ENCODE data around the gene CSPG4. TPM values are rescaled to one million over a fixed set of nuclear protein-coding genes. Genes with fewer than 3 reads are reported as not detected.
"Not testable (repeated sequence)": the region's sequence is repeated elsewhere in the genome, so short reads cannot be mapped to it uniquely, and the experiment has no call there.

Gene CSPG4
- total RNA-seq, 1 donor, result under 0.01 TPM

DNA sequence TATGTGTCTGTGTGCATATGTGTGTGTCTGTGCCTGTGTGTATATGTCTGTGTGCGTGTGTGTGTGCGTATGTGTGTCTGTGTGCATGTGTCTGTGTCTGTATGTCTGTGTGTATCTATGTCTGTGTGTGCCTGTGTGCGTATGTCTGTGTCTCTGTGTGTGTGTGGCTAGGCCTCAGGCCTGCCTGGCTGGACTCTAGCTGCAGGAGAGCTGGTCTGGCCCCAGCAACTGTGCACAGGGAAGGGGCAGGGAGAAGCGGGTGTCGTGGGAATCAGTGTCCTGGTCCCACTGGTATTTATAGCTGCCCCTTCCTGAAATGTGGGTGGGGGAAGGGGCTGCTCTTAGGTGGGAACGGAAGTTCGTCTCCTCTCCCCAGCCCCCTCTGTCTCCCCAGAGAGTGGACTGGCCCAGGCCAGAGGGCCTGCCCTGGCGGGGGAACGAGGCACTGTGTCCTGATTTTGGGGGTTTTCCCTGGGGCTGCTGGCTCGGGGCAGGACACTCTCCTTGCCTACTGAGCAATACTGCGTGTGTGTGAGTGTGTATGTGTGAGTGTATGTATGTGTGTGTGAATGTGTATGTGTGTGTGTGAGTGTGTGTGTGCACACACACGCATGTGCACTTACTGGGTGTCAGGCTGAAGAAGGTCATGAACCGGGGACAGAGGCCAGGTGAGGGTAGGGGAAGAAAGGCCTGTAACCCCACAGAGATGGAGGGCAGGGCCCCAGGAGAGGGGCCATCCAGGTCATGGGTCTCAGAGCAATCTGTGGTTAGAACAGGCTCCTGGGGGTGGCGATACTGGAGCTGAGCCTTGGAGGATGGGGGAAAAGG lies 6.6 kb downstream of the CSPG4 start:
- DNase-seq (ENCODE audit: low read depth in 2 of 3, low spot score in 2 of 3), result no peak

DNA sequence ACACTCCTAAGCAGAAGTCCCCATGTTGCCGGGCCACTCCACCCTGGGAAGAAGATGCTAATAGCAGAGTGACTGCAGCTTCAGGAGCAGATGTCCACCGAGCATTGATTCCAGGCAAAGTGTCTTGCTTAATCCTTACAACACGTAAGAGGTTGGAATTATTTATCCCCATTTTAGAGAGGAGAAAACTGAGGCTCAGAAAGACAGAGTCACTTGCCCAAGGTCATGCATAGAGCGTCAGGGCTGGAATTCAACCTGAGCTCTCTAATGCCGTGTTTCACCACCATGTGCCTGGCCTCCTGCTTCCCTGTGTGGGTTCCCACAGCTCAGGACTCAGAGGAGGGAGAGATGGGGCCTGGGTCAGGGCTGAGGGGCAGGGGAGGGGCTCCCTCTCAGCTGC lies 7.3 kb downstream of the CSPG4 start:
- not testable (repeated sequence) for DNase-seq (ENCODE audit: low read depth in 2 of 3, low spot score in 2 of 3)

DNA sequence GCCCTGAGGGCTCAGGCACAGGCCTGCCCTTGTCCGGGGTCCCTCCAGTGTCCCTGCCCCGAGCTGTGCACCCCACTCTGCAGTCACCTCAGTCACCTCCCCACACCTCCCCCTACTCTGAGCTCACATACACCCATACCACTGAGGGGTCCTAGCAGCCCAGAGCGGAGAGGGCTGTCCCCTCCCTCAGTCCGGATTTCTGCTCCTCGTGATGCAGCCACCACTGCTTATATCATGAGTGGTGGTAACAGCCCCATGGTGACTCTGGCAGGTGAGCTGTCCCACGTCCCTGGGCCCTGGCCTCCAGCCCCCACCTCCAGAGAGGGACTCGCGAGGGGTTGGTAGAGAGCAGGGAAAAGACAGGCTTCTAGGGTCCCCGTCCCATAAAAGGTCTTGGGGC lies 8.0 kb downstream of the CSPG4 start:
- no peak for DNase-seq (ENCODE audit: low read depth in 2 of 3, low spot score in 2 of 3)

DNA sequence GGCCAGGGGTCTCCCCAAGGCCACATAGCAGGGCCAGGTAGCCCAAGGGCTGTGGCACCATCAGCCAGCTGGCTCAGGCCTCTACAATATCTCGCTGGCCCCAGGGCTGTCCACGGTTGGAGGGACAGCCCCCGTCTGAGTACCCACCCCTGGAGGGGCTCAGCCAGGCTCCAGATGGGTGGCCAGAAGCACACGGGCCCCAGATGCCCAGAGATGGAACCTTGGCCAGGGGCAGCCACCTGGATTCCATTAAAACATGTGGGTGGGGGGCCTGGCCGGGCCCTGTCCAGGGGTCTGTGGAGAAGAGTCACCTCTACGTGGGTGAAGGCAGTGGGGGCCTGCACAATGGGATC lies 8.4 kb downstream of the CSPG4 start:
- DNase-seq (ENCODE audit: low read depth in 2 of 3, low spot score in 2 of 3), result no peak

DNA sequence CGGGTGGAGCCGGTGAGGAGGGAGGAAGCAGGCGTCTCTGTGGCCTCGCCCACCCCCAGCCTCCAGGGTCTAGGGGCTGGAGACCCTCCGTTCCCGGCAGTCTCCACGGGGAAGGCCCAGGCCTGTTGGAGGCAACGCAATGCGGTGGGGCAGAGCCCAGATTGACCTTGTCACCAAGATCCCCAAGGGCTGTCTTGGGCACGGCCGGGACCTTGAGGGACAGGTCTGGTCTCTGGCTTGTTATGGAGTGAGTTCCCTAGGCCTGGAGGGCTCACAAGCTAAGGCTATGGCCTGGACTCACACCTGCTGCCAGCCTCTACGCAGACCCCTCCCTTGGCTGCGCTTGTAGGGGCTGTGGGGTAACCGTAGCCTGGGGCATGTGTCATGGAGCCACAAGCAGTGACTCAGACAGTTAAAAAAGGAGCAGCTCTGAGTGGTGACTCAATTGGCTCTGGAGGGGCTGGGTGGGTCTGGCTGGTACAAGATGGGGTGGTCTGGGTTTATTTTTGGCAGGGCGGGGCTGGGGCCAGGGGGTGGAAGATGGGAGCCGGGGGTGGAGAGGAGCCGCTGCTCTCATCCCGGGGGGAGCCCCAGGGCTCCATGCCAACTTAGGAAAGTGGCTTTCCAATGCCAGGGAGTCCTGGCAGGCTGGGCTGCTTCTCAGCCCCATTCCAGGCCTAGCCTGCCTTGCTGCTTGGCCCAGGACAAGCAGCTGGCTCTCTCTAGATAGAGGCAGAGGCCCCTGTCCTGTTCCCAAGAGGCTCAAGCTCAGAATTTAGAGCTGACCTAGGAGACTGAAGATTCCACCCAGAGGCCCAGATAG lies 9.0 kb downstream of the CSPG4 start:
- not testable (repeated sequence) for DNase-seq (ENCODE audit: low read depth in 2 of 3, low spot score in 2 of 3)

DNA sequence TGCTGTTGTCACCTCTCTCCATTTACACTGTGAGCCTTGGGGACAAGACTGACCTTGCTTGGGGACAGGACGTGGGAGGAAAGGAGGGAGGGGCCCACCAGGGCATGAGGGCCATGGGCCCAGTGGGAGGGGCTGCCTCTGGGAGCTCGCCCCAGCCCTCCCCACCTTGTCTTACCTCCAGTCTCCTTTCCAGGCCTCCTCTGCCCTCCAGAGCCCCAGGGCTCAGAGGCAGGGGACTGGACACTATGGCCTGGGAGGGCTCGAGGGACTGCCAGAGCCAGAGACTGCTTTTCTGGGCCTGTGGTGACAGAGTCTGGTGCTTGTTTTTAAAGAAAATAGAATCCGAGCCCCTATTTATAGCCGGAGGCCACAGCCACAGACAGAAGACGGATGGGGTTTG lies 10.2 kb downstream of the CSPG4 start:
- DNase-seq (ENCODE audit: low read depth in 2 of 3, low spot score in 2 of 3), result no peak

DNA sequence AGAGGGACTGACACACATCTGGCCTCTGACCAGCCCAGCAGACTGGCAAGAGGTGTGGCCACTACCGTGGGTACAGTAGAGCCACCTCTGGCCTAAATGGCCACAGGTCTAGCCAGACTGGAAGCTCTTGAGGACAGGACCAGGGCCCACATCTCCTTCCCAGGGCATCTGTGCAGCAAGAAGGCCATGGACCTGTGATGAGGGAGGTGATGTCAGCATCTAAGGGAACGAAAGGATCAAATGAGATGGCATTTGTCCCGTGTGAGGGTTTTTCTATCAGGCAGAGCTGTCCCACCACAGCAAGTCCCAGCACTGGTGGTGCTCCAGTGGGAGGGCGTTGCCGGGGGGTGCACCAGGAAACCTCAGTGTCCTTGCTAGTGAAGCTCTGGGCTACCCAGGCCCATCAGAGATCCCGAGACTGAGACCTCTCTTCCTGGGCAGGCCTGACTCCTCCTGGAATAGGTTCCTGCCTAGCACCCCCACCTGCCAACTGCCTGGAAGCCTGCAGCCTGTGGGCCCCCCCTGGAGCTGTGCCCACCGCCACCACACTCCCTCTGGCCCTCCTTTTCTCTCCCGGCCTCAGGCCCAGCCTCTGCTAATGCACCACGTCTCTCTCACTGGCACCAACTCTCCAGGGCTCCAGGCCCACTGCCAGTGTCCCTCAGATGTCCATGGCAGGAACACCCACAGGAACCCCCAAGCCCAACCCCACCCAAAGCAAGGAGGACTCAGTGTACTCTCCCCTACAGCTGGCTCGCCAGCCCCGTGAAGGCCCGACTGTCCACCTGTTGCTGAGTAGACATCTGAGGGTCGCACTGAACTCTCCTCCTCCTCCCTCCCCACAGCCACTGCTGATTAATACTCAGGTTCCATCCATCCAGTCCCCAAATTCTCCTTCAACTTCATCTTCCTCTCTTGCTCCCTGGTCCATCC lies 11.3 kb downstream of the CSPG4 start:
- DNase-seq (ENCODE audit: low read depth in 2 of 3, low spot score in 2 of 3), result not testable (repeated sequence)

DNA sequence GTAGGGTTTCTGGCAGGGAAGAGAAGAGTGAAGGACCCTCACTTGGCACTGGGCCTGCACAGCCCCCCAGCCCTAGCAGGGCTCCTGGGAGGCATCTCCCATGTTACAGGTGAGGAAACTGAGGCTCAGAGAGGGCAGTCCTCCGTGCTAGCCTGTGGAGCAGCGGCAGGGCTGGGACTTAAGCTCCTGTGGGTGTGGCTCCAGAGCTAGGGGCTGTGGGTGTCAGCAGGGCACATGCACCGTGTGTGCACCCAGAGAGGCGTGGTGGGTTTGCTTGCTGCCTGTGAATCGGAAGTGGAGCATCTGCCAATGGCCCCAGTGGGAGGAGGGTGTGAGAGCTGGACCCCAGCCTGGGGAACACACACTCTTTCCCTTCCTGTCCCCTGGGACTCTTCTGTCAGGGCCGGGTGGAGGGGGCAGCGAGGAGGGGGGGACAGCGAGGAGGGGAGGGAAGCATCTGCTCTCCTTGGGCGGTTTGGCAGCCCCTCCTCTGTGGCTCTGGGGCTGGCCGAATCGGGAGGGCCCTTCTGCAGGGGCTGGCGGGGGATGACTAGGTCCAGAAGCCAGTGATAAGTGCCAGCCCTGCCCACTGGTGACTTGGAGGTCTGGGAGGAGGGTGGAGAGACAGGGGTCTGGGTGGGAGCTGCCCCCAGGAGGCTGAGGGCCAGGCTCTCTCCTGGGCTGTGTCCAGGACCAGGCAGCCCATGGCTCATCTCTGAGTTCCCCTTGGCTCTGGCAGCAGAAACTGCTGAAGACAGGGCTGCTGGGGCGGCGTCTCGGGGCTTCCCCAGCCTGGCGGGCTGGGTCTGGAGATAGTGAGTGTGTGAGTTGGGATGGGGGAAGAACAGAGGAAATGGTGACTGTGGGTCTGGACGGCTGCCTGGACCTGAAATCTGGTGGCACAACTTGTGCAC lies 12.4 kb downstream of the CSPG4 start:
- DNase-seq (ENCODE audit: low read depth in 2 of 3, low spot score in 2 of 3), result peak in 2 of 3 donors; percentile 87

DNA sequence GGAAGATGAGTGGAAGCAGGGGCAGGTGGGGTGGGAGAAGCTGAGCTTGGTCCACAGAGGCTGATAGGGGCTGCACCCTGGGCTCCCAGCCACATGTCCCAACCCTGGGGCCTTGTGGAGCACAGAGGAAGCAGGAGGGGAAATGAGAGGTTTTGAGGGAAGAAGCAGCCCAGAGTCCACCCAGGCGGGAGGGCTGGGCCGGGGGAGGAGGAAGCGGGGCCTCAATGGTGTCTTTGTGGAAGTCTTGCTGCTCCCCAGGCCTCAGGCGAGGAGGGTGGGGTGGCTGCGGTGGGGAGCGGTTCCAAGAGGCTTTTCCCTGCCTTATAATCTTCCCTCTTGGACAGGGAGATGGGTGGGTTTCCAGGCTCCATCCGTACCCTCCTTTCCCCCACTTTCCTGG lies 13.1 kb downstream of the CSPG4 start:
- not testable (repeated sequence) for DNase-seq (ENCODE audit: low read depth in 2 of 3, low spot score in 2 of 3)

DNA sequence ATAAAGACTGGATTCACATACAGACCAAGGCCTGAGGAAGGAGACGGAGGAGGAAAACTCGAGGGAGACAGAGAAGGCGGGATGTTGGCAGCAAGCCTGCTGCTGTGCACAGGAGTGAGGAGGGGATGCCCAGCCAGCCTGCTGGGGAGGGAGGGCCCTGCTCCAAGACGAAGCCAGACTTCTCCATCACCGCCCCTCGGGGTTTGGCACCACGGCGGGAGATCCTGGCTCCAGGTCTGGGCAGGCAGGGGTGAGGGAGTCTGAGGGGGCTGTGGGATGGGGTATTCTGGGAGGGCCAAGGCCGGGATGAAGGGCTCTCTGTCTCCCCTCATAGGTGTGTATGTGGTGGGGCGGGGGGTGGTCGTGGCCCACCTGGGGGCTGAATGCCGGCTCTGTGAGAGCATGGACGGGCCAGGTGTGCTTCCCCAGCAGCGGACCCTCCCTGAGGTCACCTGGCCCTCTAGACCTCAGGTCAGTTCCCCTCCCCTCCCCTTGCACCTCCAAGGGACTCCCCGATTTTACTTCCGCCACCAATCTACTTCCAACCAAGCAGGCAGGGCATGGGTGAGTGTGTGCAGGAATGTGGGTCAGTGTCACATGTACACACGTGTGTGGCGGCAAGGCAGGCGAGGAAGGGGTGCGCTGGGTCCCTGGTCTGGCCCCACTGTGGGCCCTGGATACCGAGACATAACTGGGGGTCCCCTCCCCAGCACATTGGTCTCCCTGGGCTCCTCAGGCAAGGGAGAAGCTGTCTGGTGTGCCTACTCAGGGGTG lies 14.5 kb downstream of the CSPG4 start:
- not testable (repeated sequence) for DNase-seq (ENCODE audit: low read depth in 2 of 3, low spot score in 2 of 3)

DNA sequence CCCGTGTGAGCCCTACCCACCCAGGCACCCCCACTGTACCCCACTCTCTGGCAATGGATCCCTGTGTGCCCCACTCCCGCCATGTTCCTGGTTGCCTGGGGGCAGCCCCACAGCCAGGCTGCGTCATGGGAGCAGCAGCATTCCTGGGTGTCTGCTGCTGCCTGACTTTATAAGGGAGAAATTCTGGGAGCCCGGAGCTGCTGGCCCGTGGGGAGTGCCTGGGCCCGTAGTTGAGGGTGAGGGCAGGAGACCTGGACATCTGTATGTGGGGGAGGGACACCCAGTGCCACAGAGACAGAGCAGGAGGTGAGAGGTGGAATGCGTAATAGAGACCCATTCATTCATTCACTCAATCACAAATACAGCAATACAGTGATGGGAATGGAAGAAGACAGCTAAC lies 15.1 kb downstream of the CSPG4 start:
- DNase-seq (ENCODE audit: low read depth in 2 of 3, low spot score in 2 of 3), result no peak

DNA sequence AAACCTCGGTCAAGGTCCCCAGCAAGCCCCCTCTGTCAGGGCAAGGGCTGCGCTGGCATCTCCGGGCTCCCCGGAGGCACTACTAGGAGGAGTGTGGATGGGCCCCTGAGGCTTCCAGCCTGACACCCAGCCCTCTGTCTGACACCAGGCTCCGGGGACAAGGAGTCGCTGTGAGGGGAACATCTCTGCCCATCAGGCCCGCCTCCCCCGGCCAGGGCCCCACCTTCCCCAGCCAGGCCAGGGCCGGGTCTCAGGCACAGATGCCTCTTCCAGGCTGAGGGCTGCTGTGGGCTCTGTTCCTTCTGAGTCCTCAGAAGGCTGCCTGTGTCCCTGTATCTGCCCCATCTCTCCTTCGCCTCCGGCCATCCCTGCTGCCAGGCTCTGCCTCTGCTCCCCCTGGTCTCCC lies 15.8 kb downstream of the CSPG4 start:
- no peak for DNase-seq (ENCODE audit: low read depth in 2 of 3, low spot score in 2 of 3)

DNA sequence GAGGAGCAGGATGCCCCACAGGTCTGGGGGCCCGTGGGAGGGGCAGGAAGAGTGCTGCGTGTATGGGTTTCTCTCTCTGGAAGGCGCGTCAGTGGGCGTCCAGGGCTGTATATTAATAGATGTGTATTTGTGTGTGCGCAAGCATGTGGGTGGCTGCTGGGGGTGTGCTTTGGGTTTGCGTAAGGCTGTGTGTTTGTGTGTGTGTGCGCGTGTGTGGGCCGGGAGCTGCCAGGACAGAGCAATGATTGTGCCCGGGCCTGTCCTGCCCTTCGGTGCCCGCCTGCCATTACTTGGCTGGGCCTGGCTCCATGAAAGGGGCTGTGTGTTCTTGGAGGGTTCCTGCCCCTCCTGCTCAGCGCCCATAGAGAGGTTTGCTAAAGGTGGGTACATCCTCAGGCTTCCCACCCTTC lies 16.3 kb downstream of the CSPG4 start:
- DNase-seq (ENCODE audit: low read depth in 2 of 3, low spot score in 2 of 3), result no peak

DNA sequence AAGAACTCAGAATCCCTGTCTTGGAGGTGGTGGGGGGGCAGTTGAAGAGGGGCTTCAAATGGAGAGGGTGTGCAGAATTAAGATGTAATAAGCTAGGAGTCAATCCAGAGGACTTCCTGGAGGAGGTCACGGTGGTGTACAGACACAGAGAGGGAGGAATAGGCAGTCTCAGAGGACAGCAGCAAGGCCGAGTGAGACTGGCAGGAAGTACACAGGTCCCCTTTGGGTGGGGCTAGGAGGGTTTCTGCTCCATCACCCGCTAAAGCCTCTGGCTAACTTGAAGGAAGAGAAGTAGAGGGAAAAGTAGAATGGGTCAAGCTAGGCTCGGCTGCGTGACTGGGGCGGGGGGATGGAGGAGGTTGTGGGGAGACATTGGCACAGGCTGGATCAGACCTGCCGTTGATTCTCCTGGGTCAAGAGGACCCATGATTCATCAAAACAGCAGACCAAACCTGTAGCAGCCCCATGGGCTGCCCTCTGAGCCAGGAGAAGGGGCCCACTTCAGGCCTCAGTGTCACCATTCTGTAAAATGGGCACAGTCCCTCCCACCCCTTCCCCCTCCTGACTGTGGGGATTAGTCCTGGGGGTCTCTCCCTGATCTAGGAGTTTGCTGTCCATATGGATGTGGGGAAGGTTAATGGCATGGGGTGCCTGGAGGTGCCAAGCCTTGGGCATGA lies 16.9 kb downstream of the CSPG4 start:
- no peak for DNase-seq (ENCODE audit: low read depth in 2 of 3, low spot score in 2 of 3)

DNA sequence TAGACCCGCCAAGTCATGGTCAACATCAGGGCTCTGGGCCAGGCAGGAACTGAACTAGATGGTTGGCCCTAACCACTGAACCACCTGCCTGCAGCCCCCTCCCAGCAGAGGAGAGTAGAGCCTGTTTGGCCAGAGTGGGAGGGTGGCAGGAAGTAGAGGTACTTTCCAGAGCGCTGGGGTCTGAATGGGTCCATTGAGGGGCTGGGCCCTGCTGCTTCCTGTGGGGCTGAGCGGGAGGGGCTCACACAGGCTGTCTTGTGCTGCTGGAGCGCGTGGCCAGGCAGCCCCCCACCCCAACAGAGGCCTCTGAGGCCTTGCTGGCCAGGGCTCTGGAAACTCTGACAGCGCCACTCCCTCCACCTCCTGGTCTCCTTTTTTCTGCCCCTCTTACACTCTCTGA lies 17.4 kb downstream of the CSPG4 start:
- peak in 2 of 3 donors; percentile 53 to 57 for DNase-seq (ENCODE audit: low read depth in 2 of 3, low spot score in 2 of 3)

DNA sequence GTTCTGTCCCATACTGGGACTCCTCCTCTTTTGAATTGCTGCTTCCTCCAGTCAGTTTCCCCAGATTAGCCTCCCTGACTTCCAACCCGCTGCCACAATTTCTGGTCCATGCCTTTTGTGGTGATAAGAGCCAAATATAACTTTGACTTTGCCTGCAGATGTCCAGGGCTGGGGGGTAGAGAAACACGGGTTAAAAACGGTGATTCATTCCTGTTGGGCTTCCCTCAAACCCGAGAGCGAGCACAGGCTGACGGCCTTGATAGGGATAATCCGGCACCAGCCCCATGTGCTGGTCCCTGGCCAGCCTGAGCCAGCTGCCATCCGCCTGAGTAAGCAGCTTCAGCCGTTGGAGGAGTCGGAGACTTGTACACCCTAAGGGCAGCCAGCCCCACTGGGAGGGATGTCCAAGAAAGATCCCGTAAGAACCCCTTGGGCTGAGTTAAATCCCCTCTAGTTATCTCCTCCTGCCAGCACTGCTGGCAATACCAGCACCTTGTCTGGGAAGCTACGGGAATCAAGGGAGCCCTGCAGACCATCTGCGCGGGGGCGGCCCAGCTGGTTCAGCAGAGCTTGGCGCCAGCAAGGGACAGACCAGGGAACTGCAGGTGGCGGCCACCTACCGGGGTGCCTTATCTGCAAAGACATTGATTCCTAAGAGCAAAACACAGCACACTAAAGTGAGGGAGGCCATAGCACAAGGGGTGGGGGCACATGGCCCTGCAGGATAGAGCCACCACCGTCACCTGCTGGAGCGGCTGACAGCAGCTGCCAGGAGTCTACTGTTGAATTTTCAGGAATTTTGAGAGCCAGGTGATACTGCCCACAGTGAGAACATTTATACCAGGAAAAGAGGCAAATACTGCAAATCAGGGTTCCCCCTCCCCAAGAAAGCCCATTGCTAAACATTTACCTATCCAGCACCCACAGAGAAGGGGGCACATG lies 18.1 kb downstream of the CSPG4 start:
- DNase-seq (ENCODE audit: low read depth in 2 of 3, low spot score in 2 of 3), result peak in 2 of 3 donors; percentile 61 to 69

DNA sequence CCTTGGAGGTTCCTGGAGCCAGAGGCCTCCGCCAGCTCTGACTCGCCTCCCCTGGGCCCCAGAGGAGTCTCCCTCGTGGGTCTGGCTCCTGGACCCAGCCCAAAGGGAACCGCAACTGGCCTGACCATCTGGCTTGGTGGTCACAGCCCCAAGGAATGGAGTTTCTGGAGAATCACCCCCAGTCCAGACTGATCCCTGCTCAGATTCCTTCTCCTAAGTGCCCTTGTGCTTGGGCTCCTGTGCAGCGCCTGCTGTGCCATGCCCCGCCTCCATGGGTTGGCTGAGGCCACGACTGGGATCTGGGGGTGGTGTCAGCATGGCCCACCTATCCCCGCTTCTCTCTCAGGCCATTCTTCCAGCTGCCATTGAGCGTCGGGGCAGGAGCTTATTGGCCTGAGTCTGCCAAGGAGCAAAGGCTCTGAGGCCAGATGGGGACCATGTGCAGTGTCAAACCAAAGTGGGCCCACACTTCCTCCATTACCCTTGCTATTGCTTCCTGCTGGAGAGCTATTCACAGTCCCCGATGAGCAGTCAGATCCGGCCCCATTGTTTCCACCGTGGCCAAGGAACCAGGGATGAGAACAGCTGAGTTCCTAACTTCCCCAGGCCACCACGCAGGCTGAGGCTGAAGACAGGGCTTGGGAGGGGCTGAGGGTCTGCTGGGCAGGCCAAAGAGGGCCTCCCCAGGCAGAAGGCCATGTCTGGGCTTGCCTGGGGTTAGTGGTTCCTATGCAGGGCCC lies 19.0 kb downstream of the CSPG4 start:
- DNase-seq (ENCODE audit: low read depth in 2 of 3, low spot score in 2 of 3), result peak in 2 of 3 donors; percentile 22 to 54

All from hematopoietic multipotent progenitor cell (in vitro differentiated cells).